Fibroblast of lung (primary cell): ENCODE data around the gene CCDC187.

Source experiments
- EZH2 ChIP-seq: IDR thresholded peaks from 2 replicates; pipeline ENCODE4 v1.5.1; 2012; ENCODE audit warnings: low read length, control low read depth, mild to moderate bottlenecking; ENCODE audit errors: missing control alignments
- TF ChIP-seq, protein P1 (sequence below), 2 donors: IDR thresholded peaks in 1 of 2; conservative IDR thresholded peaks in 1 of 2; 1 replicate in 1 of 2; 2 replicates in 1 of 2; pipeline ENCODE4 v1.5.1; 2011 to 2012; ENCODE audit warnings: low read length in 2 of 2, control low read depth in 1 of 2, inconsistent platforms in 1 of 2, low read depth in 1 of 2, mild to moderate bottlenecking in 1 of 2

DNA sequence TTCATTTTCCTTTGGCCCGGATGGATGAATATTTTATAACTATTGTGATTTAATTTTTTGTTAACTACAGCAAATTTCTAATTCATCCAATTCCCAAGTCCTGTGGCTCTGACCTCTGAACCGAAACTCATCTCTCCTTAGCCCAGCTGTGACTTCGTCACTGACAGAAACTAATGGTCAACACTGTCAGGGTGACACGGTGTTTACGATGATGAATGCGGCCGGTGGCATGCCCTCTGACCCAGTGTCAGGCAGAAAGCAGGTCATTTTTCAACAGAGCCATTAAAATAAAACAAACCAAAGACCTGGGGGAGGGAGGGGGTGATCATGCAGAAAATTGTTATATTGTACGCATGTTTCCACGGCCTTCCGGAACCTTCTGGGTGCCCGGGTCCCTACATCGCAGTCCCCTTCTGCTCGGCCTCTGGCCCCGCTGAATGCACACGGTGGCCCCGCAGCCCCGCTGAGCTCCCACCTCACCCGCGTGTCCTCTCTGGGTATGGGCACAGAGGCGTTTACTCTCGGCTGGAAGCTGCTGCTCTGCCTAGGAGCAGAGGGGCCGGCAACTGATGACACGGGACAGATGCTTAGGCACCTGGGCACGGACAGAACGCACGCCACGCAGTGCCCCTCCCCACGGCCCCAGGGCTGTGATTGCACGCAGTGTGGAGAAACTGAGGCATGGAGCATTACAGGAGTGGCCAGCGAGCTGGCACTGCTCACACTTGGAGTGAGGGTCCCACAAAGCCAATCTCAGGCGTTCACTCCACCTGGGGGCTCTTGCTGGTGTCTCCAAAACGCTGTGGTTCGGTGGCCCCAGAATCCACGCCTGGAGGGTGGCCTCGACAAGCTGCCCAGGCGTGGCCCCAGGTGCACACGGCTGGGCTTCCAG lies 8.1 kb downstream of the CCDC187 start:
- TF ChIP-seq, protein P1, sequence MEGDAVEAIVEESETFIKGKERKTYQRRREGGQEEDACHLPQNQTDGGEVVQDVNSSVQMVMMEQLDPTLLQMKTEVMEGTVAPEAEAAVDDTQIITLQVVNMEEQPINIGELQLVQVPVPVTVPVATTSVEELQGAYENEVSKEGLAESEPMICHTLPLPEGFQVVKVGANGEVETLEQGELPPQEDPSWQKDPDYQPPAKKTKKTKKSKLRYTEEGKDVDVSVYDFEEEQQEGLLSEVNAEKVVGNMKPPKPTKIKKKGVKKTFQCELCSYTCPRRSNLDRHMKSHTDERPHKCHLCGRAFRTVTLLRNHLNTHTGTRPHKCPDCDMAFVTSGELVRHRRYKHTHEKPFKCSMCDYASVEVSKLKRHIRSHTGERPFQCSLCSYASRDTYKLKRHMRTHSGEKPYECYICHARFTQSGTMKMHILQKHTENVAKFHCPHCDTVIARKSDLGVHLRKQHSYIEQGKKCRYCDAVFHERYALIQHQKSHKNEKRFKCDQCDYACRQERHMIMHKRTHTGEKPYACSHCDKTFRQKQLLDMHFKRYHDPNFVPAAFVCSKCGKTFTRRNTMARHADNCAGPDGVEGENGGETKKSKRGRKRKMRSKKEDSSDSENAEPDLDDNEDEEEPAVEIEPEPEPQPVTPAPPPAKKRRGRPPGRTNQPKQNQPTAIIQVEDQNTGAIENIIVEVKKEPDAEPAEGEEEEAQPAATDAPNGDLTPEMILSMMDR (conservative IDR thresholded peaks at IDR 0.05 in 1 of 2, IDR thresholded peaks at IDR 0.05 in 1 of 2; ENCODE audit: low read depth in 1 of 2, low read length in 2 of 2), result no peak
- TF ChIP-seq EZH2, result no peak
